CD1c-positive myeloid dendritic cell (primary cell): ENCODE data around the gene OR2L2.
"Not testable (repeated sequence)": the region's sequence is repeated elsewhere in the genome, so short reads cannot be mapped to it uniquely, and the experiment has no call there.

Experiments used
- DNase-seq: peaks from one replicate; pipeline ENCODE4 v3.0.0-alpha.2; 2016; ENCODE audit errors: extremely low spot score

Gene OR2L2, protein sequence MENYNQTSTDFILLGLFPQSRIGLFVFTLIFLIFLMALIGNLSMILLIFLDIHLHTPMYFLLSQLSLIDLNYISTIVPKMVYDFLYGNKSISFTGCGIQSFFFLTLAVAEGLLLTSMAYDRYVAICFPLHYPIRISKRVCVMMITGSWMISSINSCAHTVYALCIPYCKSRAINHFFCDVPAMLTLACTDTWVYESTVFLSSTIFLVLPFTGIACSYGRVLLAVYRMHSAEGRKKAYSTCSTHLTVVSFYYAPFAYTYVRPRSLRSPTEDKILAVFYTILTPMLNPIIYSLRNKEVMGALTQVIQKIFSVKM

DNA sequence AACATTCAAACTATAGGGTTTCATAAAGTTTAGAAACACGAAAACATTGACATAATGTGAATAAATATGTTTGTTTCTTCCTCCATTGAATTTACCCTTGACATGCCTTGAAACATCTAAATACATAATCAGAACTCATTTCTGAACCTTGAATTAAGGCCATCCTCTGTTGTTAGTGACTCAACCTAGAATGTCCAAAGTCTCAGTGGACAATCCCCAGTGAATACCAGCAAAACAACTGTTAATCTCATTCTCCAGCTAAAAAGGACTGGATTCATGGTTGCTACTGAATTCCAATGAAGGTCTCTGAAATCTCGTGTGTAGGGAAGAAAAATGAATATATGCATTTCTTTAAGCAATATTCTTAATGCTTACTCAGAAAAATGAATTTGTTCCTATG, at the start of gene OR2L2:
OR2L2 (plus strand) TSS at position 301 of the 400 bp plus-strand sequence. CDS start 8,198 bp downstream, outside the sequence.
- no peak for DNase-seq

DNA sequence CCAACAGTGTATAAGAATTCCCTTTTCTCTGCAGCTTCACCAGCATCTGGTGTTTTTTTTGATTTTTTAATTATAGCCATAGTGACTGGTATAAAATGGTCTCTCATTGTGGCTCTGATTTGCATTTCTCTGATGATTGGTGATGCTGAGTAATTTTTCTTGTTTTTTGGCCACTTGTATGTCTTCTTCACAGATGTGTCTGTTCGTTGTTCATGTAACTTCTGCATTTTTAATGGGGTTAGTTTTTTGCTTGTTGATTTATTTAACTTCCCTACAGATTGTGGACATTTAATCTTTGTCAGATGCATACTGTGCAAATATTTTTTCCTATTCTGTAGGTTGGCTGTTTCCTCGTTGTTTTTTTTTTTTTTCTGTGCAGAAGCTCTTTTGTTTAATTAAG, 36.9 kb upstream of the OR2L2 start:
- no peak for DNase-seq

DNA sequence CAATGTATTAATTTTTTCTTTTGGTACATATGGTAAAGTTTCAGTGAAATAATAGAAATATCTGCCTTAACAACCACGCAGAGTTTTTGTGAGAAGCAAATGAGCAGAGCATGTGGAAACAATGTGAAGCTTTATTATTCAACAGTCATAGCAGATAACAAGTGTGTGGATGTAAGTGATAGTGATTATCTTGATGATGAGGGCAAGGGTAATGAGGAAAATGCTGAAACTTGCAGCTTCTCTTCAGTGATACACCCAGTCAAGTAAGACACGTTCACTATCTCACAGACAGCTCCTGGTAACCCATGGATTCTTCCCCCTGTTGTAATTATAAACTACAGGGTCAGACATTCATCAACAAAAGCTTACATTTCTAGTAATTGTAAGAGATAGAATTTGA, 31.1 kb upstream of the OR2L2 start:
- DNase-seq = no peak

DNA sequence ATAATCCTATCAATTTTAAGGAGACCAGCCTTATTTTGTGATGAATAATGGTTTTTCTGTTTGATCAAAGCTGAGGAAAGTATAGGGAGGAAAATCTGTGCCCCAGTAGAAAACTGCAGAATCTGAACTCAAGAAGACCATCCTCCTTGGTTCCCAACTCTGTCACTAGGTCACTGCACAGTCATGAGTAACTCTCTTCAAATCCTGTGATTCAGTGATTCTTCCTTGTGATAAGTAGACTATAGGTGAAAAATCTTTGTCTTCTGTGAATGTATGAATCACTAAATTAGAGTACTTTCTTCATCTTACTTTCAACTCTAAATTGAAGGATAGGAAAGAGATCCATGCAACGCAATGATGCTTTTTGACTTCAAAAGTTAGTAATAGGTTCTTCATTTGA, 29.7 kb upstream of the OR2L2 start:
- no peak for DNase-seq

DNA sequence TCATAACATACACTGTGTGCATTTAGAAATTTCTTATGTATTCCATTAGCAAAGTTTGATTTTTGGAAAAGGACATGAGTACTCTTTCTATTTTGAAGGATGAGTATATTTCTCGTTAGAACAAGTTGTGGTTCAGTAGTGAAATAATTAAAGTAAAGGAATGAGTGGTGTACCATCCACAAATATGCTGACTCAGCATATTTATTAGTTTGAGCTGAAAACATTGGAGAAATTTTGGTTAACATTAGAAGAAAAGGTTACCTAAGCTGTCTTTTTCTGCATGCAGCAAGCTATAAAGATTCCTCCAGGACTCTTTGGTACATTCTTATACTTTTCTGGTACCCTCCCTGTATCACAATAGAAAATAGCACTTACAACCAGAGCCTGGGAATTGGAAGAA, 22.1 kb upstream of the OR2L2 start:
- DNase-seq = no peak

DNA sequence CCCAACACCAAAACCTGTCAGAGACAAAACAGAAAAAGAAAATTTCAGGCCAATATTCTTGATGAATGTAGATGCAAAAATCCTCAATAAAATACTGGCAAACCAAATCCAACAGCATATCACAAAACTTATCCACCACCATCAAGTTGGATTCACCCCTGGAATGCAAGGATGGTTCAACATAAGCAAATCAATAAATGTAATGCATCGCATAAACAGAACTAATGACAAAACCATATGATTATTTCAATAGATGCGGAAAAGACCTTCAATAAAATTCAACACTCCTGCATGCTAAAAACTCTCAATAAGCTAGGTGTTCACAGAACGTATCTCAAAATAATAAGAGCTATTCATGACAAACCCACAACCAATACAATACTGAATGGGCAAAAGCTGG, 20.2 kb upstream of the OR2L2 start:
- DNase-seq = no peak

DNA sequence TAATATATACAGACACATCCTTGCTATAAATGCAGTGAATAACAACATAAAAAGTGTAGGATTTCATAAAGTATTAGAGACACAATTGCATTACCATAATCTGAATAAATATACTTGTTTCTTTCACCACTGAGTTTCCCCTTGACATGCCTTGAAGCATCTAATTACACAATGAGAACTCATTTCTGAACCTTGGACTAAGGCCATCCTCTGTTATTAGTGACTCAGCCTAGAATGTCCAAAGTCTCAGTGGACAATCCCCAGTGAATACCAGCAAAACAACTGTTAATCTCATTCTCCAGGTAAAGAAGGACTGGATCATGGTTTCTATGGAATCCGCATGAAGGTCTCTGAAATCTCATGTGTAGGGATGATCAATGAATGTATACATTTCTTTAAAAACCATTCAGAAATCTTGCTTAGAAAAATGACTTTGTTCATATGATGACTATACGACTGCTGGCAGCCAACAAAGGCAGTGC, 16.6 kb upstream of the OR2L2 start, which contains the start of gene OR2L5:
OR2L5 (plus strand) TSS at position 432 of the 482 bp plus-strand sequence. CDS start 8,288 bp downstream, outside the sequence.
- no peak for DNase-seq

DNA sequence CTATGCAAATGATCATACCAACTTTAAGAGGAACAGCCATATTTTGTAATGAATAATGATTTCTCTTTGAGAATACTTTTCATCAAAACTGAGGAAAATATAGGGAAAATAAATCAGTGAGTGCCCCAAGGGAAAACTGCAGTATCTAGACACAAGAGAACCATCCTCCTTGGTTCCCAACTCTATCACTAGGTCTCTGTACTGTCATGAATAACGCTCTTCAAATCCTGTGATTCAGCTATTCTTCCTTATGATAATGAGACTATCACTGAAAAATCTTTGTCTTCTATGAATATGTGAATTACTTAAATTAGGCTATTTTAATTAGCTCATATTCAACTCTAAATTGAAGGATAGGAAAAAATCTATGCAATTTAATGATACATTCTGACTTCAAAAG, 14.1 kb upstream of the OR2L2 start:
- DNase-seq = no peak

DNA sequence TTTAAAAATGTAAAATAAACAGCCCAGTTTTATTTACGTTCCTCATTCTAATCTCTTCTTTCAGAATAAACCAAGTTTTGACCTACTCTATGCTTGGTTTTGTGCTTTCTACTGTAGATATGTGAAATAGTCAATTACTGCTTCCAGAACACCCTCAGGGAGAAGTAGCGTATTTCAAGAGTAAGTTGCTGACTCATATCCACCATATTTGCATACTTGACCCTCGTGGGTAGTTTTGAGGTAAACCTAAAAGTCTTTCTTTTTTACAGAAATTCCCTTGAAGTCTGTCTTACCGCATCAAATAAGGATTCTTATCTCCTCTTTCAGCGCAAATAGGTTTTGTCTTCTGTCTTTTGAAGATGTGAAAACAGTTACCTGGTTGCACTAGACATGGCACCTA, 15.3 kb downstream of the OR2L2 start:
- DNase-seq = no peak

DNA sequence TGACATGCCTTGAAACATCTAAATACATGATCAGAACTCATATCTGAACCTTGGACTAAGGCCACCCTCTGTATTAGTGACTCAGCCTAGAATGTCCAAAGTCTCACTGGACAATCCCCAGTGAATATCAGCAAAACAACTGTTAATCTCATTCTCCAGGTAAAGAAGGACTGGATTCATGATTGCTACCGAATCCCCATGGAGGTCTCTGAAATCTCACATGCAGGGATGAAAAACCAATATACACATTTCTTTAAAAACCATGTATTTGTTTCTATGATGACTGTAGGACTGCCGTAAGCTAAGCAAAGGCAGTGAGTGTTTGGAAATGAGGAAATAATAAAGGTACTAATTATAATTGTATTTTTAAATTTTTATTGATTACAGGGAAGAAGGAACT, 16.7 kb downstream of the OR2L2 start, which contains the start of gene OR2L3:
OR2L3 (plus strand) TSS at position 301 of the 400 bp plus-strand sequence. CDS start 13,846 bp downstream, outside the sequence.
- DNase-seq = no peak

DNA sequence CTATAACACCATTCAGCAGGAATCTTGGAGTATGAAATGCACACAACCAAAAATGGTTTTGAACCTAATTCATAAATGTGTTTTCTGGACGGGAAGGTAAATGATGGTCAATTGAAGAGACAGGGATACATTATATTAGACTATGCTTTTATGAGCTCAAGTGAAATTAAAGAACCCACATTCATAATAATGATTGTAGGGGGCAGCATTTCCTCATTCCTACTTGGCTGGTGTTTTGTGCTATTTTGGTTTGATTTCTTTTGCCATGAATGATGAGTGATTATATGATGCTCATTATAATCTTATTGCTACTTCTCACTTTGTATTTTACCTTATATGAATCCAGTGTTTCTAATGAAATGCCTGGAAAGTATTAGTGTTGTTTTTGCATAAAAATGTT, 17.1 kb downstream of the OR2L2 start:
- DNase-seq = no peak

DNA sequence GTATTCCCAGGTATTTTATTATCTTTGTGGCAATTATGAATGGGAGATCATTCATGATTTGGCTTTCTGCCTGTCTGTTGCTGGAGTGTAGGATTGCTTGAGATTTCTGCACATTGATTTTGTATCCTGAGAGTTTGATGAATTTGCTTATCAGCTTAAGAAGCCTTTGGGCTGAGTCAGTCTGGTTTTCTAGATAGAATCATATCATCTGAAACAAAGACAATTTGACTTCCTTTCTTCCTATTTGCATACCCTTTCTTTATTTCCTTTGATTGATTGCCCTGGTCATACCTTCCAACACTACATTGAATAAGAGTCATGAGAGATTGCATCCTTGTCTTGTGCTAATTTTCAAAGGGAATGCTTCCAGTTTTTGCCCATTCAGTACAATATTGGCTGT, 24.8 kb downstream of the OR2L2 start:
- DNase-seq = no peak

DNA sequence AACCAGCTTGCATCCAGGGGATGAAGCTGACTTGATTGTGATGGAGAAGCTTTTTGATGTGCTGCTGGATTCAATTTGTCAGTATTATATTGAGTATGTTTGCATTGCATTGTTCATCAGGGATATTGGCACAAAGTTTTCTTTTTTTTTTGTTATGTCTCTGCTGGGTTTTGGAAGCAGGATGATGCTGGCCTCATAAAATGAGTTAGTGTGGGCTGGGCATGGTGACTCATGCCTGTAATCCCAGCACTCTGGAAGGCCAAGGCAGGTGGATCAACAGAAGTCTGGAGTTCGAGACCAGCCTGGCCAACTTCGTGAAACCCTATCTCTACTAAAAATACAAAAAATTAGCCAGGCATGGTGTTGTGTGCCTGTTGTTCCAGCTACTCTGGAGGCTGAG, 25.4 kb downstream of the OR2L2 start:
- no peak for DNase-seq

DNA sequence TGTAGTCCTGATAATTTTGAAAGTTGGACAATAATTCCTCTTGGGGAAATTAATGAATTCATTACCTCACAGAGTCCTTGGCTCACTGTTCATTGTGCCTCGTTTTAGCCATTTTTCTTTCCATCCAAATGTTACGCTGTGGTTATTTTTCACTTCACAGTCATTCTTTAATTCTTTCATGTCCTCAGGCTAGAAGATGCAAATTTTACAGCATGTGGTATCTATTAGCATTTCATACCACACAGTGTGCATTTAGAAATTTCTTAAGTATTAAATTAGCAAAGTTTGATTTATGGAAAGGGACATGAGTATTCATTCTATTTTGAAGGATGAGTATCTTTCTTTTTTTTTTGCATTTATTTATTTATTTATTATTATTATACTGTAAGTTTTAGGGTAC, 35.2 kb downstream of the OR2L2 start:
- no peak for DNase-seq

DNA sequence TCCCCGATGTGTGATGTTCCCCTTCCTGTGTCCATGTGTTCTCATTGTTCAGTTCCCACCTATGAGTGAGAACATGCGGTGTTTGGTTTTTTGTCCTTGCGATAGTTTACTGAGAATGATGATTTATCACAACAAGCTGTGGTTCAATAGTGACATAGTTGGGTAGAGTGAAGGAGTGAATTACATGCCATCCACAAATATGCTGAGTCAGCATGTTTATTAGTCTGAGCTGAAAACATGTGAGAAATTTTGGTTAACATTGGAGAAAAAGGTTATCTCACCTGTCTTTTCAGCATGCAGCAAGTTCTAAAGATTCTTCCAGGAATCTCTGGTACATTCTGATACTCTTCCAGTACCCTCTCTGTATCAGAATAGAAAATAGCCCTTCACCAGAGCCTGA, 35.7 kb downstream of the OR2L2 start:
- no peak for DNase-seq

DNA sequence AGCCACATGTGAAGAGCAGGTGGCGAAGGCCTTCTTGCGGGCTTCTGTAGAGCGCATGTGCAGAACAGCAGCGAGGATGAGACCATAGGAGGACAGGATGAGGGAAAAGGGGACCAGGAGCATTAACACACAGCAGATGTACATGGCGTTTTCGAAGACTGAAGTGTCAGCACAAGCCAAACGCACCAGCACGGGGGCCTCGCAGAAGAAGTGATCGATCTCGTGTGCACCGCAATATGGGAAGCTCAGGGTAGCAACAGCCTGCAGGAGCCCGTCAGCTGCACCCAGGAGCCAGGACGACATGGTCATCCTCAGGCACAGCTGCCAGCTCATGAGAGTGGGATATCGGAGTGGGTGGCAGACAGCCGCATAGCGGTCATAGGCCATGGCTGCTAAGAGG, 54.0 kb downstream of the OR2L2 start:
- DNase-seq = not testable (repeated sequence)
